GM19463 (cell line): ENCODE results near the gene POLD4.

Experiments used
- ATAC-seq: cut with Tn5 transposase; IDR thresholded peaks from one replicate; pipeline ENCODE4 v1.9.1; 2021; ENCODE audit warnings: mild to moderate bottlenecking, moderate library complexity; ENCODE audit not compliant: unreplicated experiment

Gene POLD4

GRCh38 chr11:67303132-67303834 lies 50.1 kb downstream of the POLD4 start, which contains the start of gene SSH3:
TSS of gene SSH3 (plus strand) at chr11:67303530. CDS start at chr11:67303626, 96 bp downstream.
- no peak for ATAC-seq

- no peak for ATAC-seq
Measured at GRCh38 chr11:67302571-67303131, 50.7 kb downstream of the POLD4 start.

GRCh38 chr11:67301951-67302516 lies 51.3 kb downstream of the POLD4 start:
- ATAC-seq, result no peak

GRCh38 chr11:67301313-67301921 lies 51.9 kb downstream of the POLD4 start:
- ATAC-seq, result no peak
